ENCODE measurements around the gene DCLRE1B.

DNA sequence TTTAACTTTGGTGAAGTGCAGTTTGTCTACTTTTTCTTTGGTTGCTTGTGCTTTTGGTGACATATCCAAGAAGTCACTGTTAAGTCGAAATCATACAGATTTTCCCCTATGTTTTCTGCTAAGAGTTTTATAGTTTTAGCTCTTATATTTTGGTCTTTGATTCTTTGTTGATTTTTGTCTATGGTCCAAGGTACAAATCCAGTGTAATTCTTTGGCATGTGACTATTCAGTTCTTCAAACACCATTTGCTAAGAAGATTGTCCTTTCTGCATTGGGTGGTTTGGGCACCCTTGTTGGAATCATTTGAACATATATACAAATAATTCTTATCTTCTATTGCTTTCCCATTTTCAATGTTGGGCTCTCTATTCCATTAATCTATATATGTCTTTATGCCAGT lies 40.2 kb downstream of the DCLRE1B start:
- no peak for TF ChIP-seq GATA2 (IDR thresholded peaks at IDR 0.05; ENCODE audit: low read depth, low read length)
- no peak for TF ChIP-seq GATA3 (IDR thresholded peaks at IDR 0.05; ENCODE audit: low read depth, low read length)

Data from SH-SY5Y (cell line).